SU-DHL-6 (cell line): Measurements from ENCODE around the gene GPR55.

Experiments
- H2AFZ ChIP-seq: fragments of 200-600 bp; sonication (generic); 2 replicates; pipeline ENCODE4 v1.6.1; 2014; ENCODE audit warnings: low read depth, mild to moderate bottlenecking, moderate library complexity, mixed read lengths, antibody characterized with exemption, low read length; ENCODE audit not compliant: severe bottlenecking
- H3F3A ChIP-seq: fragments of 200-600 bp; shearing (Covaris generic); 2 replicates; pipeline ENCODE4 v1.6.0; 2016; ENCODE audit warnings: antibody characterized with exemption, mild to moderate bottlenecking; ENCODE audit not compliant: insufficient read depth
- H3K27ac ChIP-seq: fragments of 200-600 bp; sonication (generic); 2 replicates; pipeline ENCODE4 v1.5.1; 2016; ENCODE audit warnings: low read depth, mild to moderate bottlenecking, low read length, moderate library complexity, mixed read lengths
- H3K27me3 ChIP-seq: fragments of 200-600 bp; sonication (generic), shearing (Covaris generic); 2 replicates; pipeline ENCODE4 v1.6.0; 2014; ENCODE audit warnings: mild to moderate bottlenecking, low read length
- H3K36me3 ChIP-seq: fragments of 200-600 bp; sonication (generic); 2 replicates; pipeline ENCODE4 v1.6.1; 2014; ENCODE audit warnings: mild to moderate bottlenecking, low read length, mixed read lengths
- H3K4me2 ChIP-seq: fragments of 300-600, 200-600 bp; shearing (Covaris generic), sonication (generic); 2 replicates; pipeline ENCODE4 v1.6.0; 2014; ENCODE audit warnings: low read length, low read depth, mild to moderate bottlenecking; ENCODE audit not compliant: poor library complexity, severe bottlenecking
- H3K4me3 ChIP-seq: fragments of 200-600 bp; sonication (generic); 2 replicates; pipeline ENCODE4 v1.5.1; 2014; ENCODE audit warnings: antibody characterized with exemption, low read length, mild to moderate bottlenecking, mixed read lengths; ENCODE audit not compliant: insufficient read depth, poor library complexity, severe bottlenecking
- H3K79me2 ChIP-seq: fragments of 200-600 bp; sonication (generic); 2 replicates; pipeline ENCODE4 v1.6.1; 2014; ENCODE audit warnings: mild to moderate bottlenecking, low read length, moderate library complexity; ENCODE audit not compliant: insufficient read depth
- H3K9ac ChIP-seq: fragments of 200-600 bp; sonication (generic); 2 replicates; pipeline ENCODE4 v1.7.0; 2014; ENCODE audit warnings: mild to moderate bottlenecking, low read length
- H3K9me2 ChIP-seq: fragments of 200-600 bp; sonication (generic); replicated peaks from 2 replicates; pipeline ENCODE4 v1.6.1; 2014; ENCODE audit warnings: low read length; ENCODE audit not compliant: insufficient read depth
- H3K9me3 ChIP-seq: fragments of 200-600 bp; sonication (generic); 2 replicates; pipeline ENCODE4 v1.6.1; 2014; ENCODE audit warnings: low read length, mixed read lengths; ENCODE audit not compliant: insufficient read depth
- H4K20me1 ChIP-seq: fragments of 200-600 bp; sonication (generic); 2 replicates; pipeline ENCODE4 v1.6.1; 2014; ENCODE audit warnings: low read depth, mild to moderate bottlenecking, antibody characterized with exemption, low read length, moderate library complexity, mixed read lengths
- EZH2phosphoT487 ChIP-seq: fragments of 200-600 bp; sonication (generic), shearing (Covaris generic); conservative IDR thresholded peaks from 2 replicates; pipeline ENCODE4 v1.6.1; 2018; ENCODE audit warnings: mild to moderate bottlenecking, antibody characterized with exemption, low read length, moderate library complexity, mixed read lengths
- TF ChIP-seq, protein P1 (sequence below): fragments of 200-600 bp; sonication (generic); IDR thresholded peaks from one replicate; pipeline ENCODE4 v1.5.1; 2017; ENCODE audit warnings: antibody characterized with exemption, mild to moderate bottlenecking, low read length, moderate library complexity; ENCODE audit not compliant: insufficient read depth, poor library complexity, severe bottlenecking

The GPR55 gene

DNA sequence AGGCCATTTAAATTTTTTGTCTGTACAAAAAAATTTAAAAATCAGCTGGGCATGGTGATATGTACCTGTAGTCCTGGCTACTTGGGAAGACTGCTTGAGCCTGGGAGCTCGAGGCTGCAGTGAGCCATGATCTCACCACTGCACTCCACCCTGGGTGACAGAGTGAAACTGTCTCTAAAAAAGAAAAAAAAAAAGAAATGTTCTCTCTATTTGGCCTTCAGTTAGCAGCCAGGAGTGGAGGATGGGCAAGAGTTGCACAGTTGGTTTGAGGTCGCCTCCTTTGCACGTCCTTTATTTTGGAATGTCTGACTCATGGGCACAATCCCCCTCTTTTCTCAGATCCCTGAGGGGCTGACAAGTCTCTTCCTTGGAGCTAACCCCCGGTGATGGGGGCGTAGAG, 34.0 kb downstream of the GPR55 start:
- H3K9me2 ChIP-seq: no peaks in the 10 kb centered on the region
- H2AFZ ChIP-seq: no peak overlapping the region
- H4K20me1 ChIP-seq: no peaks in the 10 kb centered on the region
- H3K9ac ChIP-seq: no peak overlapping the region
- H3K79me2 ChIP-seq: no peaks in the 10 kb centered on the region
- H3K4me2 ChIP-seq: no peak overlapping the region
- no peaks in the 10 kb centered on the region for H3K36me3 ChIP-seq
- no peak for TF ChIP-seq EZH2phosphoT487
- TF ChIP-seq, protein P1, sequence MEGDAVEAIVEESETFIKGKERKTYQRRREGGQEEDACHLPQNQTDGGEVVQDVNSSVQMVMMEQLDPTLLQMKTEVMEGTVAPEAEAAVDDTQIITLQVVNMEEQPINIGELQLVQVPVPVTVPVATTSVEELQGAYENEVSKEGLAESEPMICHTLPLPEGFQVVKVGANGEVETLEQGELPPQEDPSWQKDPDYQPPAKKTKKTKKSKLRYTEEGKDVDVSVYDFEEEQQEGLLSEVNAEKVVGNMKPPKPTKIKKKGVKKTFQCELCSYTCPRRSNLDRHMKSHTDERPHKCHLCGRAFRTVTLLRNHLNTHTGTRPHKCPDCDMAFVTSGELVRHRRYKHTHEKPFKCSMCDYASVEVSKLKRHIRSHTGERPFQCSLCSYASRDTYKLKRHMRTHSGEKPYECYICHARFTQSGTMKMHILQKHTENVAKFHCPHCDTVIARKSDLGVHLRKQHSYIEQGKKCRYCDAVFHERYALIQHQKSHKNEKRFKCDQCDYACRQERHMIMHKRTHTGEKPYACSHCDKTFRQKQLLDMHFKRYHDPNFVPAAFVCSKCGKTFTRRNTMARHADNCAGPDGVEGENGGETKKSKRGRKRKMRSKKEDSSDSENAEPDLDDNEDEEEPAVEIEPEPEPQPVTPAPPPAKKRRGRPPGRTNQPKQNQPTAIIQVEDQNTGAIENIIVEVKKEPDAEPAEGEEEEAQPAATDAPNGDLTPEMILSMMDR: no peak
- no peak overlapping the region for H3K4me3 ChIP-seq
- no peak overlapping the region for H3K27ac ChIP-seq
- H3K9me3 ChIP-seq: no peaks in the 10 kb centered on the region
- no peaks in the 10 kb centered on the region for H3K27me3 ChIP-seq
- H3F3A ChIP-seq: no peaks in the 10 kb centered on the region

DNA sequence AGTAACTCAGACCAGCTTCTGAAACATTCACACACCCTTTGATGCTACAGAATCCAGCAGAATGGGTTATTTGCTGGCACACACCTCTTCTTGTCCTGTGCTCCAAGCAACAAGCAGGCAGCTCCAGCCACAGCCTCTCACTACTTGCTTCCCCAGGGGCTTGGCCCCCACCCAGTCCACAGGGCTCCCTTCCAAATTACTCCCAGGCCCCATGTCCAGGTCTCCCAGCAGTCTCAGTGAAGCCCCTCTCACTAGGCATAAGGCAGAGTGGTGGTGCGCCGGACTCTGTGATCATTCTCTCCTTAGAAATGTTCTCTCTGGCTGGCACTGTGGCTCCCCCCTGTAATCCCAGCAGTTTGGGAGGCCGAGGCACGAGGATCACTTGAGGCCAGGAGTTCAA, 34.4 kb downstream of the GPR55 start:
- Histone ChIP-seq H3K79me2 (no peaks in the 10 kb centered on the region), H3K9me3 (no peaks in the 10 kb centered on the region), H3K36me3 (no peaks in the 10 kb centered on the region), H3K9ac (no peak overlapping the region), H3K27ac (no peak overlapping the region), H3K4me2 (no peak overlapping the region), H2AFZ (no peak overlapping the region), H3K4me3 (no peak overlapping the region), H3F3A (no peaks in the 10 kb centered on the region), H3K27me3 (no peaks in the 10 kb centered on the region), H3K9me2 (no peaks in the 10 kb centered on the region), H4K20me1 (no peaks in the 10 kb centered on the region)
- TF ChIP-seq, protein P1: no peak
- TF ChIP-seq EZH2phosphoT487: no peak

DNA sequence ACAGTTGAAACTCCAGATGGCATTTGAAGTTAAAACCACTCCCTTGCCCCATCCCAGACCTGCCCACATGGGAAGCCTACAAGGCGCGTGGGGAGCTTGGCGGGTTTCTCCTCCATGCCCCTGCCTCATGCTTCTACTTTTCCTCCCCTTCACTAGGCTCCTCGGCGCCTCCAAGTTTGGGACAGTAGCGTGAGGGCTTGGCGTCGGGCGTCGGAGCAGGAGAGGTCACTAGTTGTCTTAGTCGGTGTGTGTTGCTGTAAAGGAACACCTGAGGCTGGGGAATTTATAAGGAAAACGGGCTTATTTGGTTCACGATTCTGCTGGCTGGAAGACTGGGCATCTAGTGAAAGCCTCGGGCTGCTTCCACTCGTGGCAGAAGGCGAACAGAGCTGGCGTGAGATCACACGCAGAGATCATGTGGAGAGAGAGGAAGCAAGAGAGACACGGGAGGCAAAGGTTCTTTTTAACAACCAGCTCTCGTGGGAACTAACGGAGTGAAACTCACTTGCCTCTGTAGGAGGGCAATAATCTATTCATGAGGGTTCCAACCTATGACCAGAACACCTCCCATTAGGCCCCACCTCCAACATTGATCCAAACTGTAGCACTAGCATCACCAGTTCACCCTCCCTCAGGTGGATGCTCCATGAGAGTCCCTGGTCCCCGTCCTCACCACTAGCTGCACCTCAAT, 35.0 kb downstream of the GPR55 start:
- H3K9ac ChIP-seq: no peak overlapping the region
- no peaks in the 10 kb centered on the region for H3K79me2 ChIP-seq
- H3K9me3 ChIP-seq: no peaks in the 10 kb centered on the region
- H3K4me3 ChIP-seq: no peak overlapping the region
- TF ChIP-seq, protein P1: no peak
- no peak for TF ChIP-seq EZH2phosphoT487
- H2AFZ ChIP-seq: no peak overlapping the region
- H3K9me2 ChIP-seq: no peaks in the 10 kb centered on the region
- H4K20me1 ChIP-seq: no peaks in the 10 kb centered on the region
- no peaks in the 10 kb centered on the region for H3F3A ChIP-seq
- H3K27me3 ChIP-seq: no peaks in the 10 kb centered on the region
- no peaks in the 10 kb centered on the region for H3K36me3 ChIP-seq
- no peak overlapping the region for H3K4me2 ChIP-seq
- no peak overlapping the region for H3K27ac ChIP-seq
